NCI-H2196 treated with DMSO at 0.1 percent for 48 hours (cell line): Measurements from ENCODE around the gene SDC3.

Experiments used
- DNase-seq: peaks from one replicate; lab custom pipeline; 2025; ENCODE audit not compliant: unreplicated experiment; lab: John Stamatoyannopoulos, UW

The SDC3 gene

DNA sequence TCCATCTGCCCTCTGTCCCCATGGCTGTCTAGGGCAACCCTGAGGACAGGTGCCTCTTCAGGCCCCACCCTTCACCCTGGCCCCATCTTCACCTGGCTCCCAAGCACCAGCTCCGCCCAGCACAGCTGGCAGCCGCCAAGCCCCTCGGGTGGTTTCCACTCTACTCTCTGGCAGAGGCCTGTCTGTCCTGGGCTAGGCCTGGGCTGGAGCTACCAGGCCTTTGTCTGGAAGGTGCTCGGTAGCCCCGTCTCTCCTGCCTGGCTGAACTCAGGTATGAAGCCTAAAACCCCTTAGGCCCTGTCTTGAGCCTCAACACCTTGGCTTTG lies 17.4 kb downstream of the SDC3 start:
- no peak for DNase-seq

- no peak for DNase-seq
Observed at GRCh38 chr1:30890502-30891226, 17.9 kb downstream of the SDC3 start.

GRCh38 chr1:30889511-30889910 lies 19.0 kb downstream of the SDC3 start:
- no peak for DNase-seq

DNA sequence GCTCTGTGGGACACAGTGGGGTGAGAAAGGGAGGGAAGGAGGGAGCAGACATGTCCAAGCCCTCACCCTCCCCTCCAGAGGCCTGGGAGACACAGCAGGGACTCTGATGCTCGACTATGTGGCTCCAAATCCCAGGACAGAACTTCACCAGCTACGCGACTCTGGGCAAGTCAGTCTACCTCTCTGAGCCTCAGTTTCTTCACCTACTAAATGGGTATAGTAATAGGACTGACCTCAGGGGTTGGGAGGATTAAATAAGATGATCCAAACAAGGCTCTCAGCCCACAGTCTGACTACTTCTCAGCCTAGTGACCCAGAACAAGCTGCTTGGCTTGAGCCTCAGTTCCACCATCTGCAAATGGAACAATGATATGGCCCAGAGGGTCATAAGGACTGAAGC lies 19.6 kb downstream of the SDC3 start:
- no peak for DNase-seq

DNA sequence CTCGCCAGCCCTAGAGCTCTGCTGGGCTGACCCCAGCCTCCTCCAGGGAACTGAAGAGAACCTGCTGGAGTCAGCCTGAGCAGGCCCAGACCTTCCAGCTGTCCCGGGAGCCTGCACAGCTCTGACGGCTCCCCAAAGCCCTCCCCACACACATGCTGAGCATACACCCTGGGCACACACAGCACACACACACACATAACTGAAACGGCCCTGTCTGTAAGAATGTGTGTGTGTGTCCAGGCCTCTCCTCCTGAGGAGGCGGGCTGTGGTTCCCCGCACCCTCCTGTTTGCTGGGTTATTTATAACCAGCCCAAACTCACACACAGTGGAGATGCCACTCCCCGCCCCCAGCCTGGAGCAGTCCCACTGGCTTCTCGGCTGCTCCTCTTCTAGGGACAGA lies 20.2 kb downstream of the SDC3 start:
- no peak for DNase-seq

DNA sequence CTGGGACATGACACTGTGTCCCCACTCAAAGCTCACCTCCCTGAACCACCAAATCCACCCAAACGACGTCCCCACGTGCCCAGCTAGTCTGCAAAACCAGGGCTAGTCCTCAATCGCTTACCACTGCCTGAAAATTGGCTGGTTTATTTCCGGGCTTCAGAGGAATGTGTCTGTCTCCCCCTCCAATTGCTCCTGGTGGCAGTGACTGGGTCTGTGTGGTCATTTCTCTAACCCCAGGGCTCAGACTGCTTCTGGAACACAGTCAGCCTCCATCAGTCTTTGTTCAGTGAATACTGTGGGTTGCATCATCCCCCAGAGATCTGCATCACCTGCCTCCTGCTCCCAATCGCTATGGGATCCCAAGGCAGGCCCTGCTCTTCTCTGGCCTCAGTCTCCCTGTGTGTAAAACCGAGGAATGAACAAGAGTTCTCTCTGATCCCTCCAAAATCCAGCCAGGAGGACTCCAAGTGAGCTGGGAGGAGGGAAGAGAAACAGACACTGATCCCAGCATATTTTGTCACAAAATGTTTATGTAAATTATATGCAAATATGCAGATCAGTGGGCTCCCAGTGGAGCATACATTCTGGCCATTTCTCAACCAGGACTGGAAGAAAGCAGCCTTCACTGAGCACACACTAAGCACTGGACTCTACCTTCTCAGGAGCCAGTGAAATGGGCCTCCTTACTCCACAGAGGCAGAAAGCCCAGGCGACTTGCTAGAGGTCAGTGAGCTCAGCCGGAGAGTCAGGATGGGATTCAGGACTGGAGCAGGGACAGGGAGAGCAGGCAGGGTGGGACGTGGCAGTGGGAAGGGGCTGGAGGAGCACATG lies 20.9 kb downstream of the SDC3 start:
- DNase-seq: no peak

DNA sequence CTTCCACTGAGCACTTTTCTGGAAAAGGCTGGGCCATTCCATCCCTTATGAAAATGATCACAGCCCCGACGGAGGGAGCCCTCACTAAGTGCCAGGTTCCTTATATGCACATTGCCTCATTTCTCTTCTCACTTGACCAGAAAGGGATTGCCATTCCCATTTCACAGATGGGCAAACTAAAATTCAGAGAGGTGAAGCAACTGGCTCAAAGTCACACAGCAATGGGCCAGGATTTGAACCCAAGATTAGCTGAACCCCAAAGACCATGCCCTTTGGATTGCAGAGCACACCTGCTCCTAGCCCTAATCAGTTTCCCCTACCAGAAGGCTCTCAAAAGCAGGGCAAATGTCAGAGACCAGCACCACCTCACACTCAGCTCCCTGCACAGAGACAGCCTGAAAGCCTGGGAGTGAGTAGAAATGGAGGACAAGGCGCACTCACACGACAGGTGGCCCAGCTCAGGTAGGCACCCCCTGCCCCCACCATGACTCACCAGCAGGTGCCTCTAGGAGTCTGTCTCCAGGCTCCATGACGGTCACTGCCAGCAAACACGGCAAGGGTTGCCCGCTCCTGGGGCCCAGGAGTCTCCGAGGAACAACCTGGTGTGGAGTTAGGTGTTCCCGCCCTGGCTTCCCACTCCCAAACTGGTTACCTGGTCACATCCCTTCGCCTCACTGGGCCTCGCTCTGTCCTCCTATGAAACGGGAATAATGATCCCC lies 21.7 kb downstream of the SDC3 start:
- DNase-seq: peak; percentile 29

DNA sequence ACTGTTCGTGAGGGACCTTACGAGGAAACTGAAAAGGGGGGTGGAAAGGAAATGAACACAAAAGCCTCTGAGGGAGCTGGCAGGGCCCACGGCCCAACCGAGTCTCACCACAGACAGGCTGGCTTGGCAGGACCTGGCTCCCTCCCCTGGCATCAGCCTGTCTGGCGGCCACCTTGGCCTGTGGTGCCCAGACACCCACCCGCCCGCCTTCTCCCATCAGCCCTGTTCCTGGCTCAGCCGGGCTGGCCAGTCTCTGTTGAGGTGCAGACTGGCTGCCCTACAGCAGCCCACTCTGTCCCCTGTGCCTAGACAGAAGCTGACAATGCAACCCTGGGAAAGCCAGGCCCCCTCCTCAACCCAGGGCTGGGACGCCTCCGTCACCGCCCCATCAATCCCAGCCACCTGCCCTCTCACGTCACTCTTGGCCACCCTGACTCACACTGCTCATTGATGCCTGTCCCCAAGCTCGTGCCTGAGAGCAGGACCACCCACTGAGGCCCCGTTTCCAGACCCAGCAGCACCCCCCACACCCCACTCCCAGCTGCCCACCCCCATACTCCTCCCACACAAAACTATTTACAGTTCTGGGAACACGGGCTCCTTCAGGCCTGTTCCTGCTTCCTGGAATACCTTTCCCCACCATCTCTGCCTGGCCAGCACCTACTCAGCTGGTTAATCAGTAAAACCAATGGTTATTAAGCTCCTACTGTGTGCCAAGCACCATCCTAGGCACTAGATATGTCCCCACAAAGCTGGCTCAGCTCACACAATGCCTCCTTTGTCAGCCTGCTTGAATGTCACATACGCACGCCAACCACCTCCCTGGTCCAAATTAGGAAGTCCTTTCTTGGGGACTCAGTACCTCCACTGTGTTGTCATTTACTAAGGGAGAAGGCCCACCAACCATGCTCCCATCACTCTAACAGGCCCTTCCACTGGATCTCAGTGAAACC lies 22.7 kb downstream of the SDC3 start:
- no peak for DNase-seq

DNA sequence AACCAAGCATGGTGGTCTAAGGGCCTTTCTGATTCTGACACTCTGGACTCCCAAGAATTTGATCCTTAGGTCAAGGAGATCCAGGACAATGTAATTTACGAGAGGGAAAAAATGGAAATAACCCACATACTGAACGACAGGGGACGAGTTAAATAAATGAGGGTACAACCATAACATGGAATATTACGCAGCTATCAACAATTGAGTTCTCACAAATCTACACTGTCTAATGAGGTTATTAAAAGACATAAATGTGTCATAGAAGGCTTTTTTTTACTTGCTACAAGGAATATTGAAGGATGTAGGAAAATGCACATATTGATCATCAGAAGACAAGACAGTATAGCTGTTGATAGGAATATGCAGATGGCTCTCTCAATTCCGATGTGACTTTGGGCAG lies 23.8 kb downstream of the SDC3 start:
- DNase-seq: no peak

- DNase-seq: no peak
Observed at GRCh38 chr1:30883389-30884172, 25.0 kb downstream of the SDC3 start.

GRCh38 chr1:30882678-30883388 lies 25.7 kb downstream of the SDC3 start:
- DNase-seq: no peak

DNA sequence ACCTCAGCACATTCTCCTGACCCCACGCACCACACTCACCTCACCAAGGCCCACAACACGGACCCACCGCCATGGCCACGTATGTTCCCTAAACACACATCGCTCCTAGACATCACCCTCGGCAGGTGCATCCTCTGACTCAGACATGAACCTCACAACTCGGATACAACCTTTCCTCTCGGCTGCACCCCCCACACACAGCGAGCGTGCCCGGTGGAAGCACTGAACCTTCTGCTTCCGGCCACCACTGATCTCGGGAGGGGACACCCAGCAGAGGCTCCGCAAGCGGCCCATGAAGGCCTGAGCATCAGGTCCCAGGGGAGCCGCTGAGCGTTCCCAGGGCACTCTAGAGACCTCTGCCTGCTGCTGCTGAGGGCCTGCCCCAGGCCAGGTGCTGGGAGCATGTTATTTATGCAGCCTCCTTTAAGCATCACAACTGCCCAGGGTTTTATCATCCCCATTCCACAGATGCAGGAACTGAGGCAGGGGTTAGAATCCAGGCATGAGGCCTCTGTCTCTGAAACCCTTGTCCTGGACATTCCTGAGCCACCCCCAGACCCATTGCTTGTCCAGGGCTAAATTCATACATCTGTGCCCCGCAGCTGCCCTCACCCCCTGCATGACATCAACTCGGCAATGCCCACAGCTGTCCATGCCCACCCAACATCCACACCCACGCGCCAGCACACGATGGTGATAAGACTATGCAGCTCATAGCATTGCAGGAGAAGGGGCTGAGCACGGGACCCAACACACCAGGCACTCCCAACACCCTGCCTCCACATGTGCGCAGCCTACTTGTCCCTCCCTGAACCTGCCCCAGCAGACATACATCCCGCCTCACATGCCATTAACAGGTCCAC lies 27.0 kb downstream of the SDC3 start:
- no peak for DNase-seq

GRCh38 chr1:30880678-30881318 lies 27.8 kb downstream of the SDC3 start:
- DNase-seq: no peak

DNA sequence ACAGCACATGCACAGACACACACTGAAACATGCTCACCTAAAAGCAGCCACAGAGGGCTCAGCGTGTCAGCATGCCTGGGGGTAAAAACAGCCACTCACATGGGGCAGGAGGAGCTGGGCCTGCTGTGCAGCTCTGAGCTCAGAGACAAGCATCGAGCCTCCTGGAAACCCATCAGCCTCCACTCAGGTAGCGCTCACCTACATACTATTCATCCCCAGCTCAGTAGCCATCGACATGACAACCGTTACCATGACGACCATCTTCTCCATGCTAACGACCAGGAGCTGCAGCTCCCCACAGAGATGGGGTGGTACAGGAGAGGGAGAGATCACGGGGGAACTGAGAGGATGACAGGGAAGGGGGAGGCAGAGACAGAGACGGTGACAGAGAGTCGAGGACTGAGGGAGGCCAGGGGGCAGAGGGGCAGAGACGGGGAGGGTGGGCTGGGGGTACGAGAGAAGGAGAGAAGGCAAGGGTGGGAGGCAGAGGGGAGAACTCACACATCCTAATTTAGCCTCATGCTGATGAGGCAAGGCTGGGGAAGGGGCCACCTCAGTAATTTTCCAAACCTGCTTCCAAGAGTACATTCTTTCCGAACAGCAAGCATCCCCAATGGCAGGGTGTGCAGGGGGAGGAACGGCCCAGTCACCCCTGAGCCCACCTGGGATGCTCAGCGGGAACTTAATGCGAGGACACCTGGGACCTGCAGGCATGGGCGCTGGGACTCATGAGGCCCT lies 28.4 kb downstream of the SDC3 start:
- peak; percentile 20 for DNase-seq

DNA sequence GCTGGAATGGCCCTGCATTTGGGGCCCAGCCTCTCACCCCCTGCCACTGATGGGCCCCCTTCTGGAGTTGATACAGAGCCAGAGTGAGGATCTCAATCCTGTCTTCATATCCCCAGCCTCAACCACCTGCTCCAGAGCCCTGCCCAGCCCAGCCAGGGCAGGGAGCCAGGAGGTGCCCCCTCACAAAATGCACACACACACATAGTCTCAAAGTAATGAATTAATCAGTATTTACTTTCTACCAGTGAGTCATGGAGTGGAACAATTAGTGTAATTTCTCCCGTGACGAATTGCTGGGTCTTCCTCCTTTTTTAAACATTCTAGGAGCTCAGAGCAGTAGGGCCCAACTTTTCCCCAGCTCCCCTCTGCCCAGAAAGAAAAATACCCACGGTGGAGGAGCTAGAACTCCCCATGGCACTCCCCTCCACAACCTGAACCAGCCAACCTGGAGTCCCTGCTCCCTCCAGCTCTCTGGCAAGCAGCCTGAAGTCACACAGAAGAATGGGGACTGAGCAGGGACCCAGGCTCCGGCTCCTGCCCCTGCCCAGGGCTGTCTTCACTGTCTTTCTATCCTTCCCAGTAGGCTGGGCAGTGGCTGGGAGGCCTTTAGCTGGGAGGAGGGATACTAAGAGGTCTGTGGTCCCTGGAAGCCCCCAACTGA lies 29.3 kb downstream of the SDC3 start:
- DNase-seq: no peak

DNA sequence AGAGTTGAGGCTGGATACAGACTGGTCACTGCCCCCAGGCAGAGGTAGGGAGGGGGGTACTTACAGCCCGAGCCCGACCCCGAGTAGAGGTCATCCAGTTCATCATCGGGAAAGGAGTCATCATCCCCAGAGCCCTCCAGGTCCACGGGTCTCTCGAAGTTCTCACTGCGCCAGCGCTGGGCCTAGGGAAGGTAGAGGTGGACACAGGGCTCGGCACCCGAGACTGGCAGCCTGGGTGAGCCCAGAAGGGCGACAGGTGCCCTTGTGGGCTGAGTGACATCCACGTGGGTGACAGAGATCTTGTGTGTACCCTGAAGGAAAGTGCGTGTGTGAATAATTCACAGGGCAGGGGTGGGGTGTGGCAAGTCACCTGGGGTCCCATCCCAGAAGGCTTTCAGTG lies 30.0 kb downstream of the SDC3 start:
- DNase-seq: no peak

GRCh38 chr1:30878016-30878415 lies 30.5 kb downstream of the SDC3 start:
- DNase-seq: no peak
